NCI-H187 treated with DMSO at 0.1 percent for 48 hours (cell line): ENCODE data around the gene CATSPERZ.
A peak's percentile ranks its signal among the peaks of the same experiment; 100 is the strongest.
"Not testable (repeated sequence)": the region's sequence is repeated elsewhere in the genome, so short reads cannot be mapped to it uniquely, and the experiment has no call there.

Experiments used
- DNase-seq: peaks from one replicate; lab custom pipeline; 2025; lab: John Stamatoyannopoulos, UW

Gene CATSPERZ

GRCh38 chr11:64304316-64305072 lies 4.3 kb downstream of the CATSPERZ start:
- peak; percentile 45 for DNase-seq

GRCh38 chr11:64305075-64305690 lies 5.0 kb downstream of the CATSPERZ start, which contains the start of gene ESRRA:
TSS of gene ESRRA (plus strand) at chr11:64305524. CDS start at chr11:64307180, 1,656 bp downstream.
- peak; percentile 94 for DNase-seq

GRCh38 chr11:64305691-64306562 lies 5.8 kb downstream of the CATSPERZ start:
- DNase-seq: no peak

- DNase-seq: no peak
These were observed 6.4 kb downstream of the CATSPERZ start for GRCh38 chr11:64306563-64306875.

- DNase-seq: no peak
These were observed 6.9 kb downstream of the CATSPERZ start for GRCh38 chr11:64306876-64307622.

GRCh38 chr11:64307795-64308194 lies 7.6 kb downstream of the CATSPERZ start:
- not testable (repeated sequence) for DNase-seq

- no peak for DNase-seq
These were observed 12.8 kb downstream of the CATSPERZ start for GRCh38 chr11:64312947-64313346.

- DNase-seq: no peak
These were observed 13.5 kb downstream of the CATSPERZ start for GRCh38 chr11:64313491-64314145.

GRCh38 chr11:64314146-64314804 lies 14.1 kb downstream of the CATSPERZ start:
- DNase-seq: no peak

- DNase-seq: no peak
These were observed 14.8 kb downstream of the CATSPERZ start for GRCh38 chr11:64314805-64315561.

- not testable (repeated sequence) for DNase-seq
These were observed 15.7 kb downstream of the CATSPERZ start for GRCh38 chr11:64315667-64316526.

- no peak for DNase-seq
These were observed 16.6 kb downstream of the CATSPERZ start for GRCh38 chr11:64316672-64317324.

GRCh38 chr11:64317325-64317960 lies 17.3 kb downstream of the CATSPERZ start, which contains the start of gene TRMT112:
TSS of gene TRMT112 (minus strand) at chr11:64317559. CDS start at chr11:64317526, 33 bp downstream.
- DNase-seq: peak; percentile 74

- peak; percentile 47 for DNase-seq
These were observed 18.0 kb downstream of the CATSPERZ start, which contains the start of gene PRDX5 for GRCh38 chr11:64317961-64318765. TSS of gene PRDX5 (plus strand) at chr11:64318121. CDS start at chr11:64318216, 95 bp downstream.

GRCh38 chr11:64318766-64319761 lies 18.9 kb downstream of the CATSPERZ start:
- no peak for DNase-seq

GRCh38 chr11:64320556-64320955 lies 20.4 kb downstream of the CATSPERZ start:
- DNase-seq: no peak
